GM23248 (cell line): ENCODE results near the gene MACROD2.

Experiments
- EZH2 ChIP-seq: fragments of 200-600 bp; sonication (generic); IDR thresholded peaks from 2 replicates; pipeline ENCODE4 v1.6.1; 2018; ENCODE audit warnings: antibody characterized with exemption, mild to moderate bottlenecking; ENCODE audit not compliant: insufficient read depth, poor library complexity, severe bottlenecking
- EZH2phosphoT487 ChIP-seq: fragments of 200-600 bp; sonication (generic); IDR thresholded peaks from 2 replicates; pipeline ENCODE4 v1.6.1; 2018; ENCODE audit warnings: antibody characterized with exemption, moderate library complexity, mild to moderate bottlenecking, low read depth; ENCODE audit not compliant: insufficient read depth

- no peak for TF ChIP-seq EZH2
- no peak for TF ChIP-seq EZH2phosphoT487
These were observed 512.4 kb downstream of the MACROD2 start for GRCh38 chr20:14507711-14508110.
